ENCODE data around the gene USP22. TPM values are rescaled to one million over a fixed set of nuclear protein-coding genes. Genes with fewer than 3 reads are reported as not detected.

USP22 gene
- total RNA-seq, 1 experiment from 2014 or later: 210 TPM

DNA sequence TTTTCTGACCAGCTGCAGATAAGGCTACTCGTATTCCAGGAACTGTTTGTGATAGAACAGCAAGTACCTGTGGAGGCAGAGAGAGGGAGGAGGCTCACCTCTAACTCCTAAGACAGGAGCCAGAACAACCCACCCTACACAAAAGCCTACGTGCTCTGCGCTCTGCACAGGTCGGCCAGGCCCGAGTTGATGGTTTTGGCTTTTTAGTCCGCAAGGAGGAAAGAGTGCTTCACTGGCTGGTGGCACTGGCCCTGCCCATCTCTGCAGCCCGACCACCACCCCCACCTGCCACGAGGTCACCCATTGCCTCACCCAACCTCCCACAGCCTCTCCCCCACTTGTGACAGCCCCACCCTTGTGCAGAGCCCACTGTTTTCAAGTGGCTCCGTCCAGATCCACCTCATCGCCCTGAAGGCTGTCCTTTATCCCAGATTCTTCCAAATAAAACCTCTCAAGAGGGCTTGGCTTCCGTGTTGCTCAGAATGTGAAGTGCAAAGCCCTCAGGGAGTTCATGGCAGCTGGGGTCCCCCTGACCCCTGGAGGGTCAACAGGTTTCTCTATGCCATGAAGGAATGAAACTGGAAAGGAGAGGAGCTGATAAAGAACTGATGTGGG is 39.7 kb downstream of the USP22 start:
- ChIA-PET CTCF (no interaction called here), POLR2A (no interaction called here)
- H3K79me2 ChIP-seq (ENCODE audit: insufficient read depth, low read length): peaks cover 34% of the 10 kb centered on the region

More for the DNA sequence above, 39.7 kb downstream of the USP22 start:
- TF ChIP-seq POLR2AphosphoS5 (IDR thresholded peaks at IDR 0.05; ENCODE audit: low read depth, low read length): no peak
- TF ChIP-seq, protein P1, sequence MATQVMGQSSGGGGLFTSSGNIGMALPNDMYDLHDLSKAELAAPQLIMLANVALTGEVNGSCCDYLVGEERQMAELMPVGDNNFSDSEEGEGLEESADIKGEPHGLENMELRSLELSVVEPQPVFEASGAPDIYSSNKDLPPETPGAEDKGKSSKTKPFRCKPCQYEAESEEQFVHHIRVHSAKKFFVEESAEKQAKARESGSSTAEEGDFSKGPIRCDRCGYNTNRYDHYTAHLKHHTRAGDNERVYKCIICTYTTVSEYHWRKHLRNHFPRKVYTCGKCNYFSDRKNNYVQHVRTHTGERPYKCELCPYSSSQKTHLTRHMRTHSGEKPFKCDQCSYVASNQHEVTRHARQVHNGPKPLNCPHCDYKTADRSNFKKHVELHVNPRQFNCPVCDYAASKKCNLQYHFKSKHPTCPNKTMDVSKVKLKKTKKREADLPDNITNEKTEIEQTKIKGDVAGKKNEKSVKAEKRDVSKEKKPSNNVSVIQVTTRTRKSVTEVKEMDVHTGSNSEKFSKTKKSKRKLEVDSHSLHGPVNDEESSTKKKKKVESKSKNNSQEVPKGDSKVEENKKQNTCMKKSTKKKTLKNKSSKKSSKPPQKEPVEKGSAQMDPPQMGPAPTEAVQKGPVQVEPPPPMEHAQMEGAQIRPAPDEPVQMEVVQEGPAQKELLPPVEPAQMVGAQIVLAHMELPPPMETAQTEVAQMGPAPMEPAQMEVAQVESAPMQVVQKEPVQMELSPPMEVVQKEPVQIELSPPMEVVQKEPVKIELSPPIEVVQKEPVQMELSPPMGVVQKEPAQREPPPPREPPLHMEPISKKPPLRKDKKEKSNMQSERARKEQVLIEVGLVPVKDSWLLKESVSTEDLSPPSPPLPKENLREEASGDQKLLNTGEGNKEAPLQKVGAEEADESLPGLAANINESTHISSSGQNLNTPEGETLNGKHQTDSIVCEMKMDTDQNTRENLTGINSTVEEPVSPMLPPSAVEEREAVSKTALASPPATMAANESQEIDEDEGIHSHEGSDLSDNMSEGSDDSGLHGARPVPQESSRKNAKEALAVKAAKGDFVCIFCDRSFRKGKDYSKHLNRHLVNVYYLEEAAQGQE (IDR thresholded peaks at IDR 0.05; ENCODE audit: low read depth): no peak
- no peak for TF ChIP-seq EZH2 (IDR thresholded peaks at IDR 0.05)
- TF ChIP-seq SIN3A (IDR thresholded peaks at IDR 0.05; ENCODE audit: low read depth): no peak
- TF ChIP-seq ELF1 (IDR thresholded peaks at IDR 0.05; ENCODE audit: borderline replicate concordance, low read depth): no peak
- no peak for TF ChIP-seq TCF7L2 (IDR thresholded peaks at IDR 0.05; ENCODE audit: borderline replicate concordance, extremely low read depth, insufficient read depth, insufficient read length)
- no peak for TF ChIP-seq CTCF (IDR thresholded peaks at IDR 0.05 in 2 of 3, conservative IDR thresholded peaks at IDR 0.05 in 1 of 3; ENCODE audit: borderline replicate concordance in 1 of 3, insufficient read depth in 1 of 3, low read depth in 2 of 3, low read length in 2 of 3)
- TF ChIP-seq FOSL1 (IDR thresholded peaks at IDR 0.05; ENCODE audit: low read depth): no peak
- no peak for TF ChIP-seq SP1 (IDR thresholded peaks at IDR 0.05; ENCODE audit: low read depth)
- TF ChIP-seq CEBPB (IDR thresholded peaks at IDR 0.05; ENCODE audit: low read depth): no peak
- TF ChIP-seq YY1 (IDR thresholded peaks at IDR 0.05; ENCODE audit: extremely low read depth, insufficient replicate concordance, low read depth, low read length): no peak
- TF ChIP-seq SRF (IDR thresholded peaks at IDR 0.05; ENCODE audit: low read depth): no peak
- no peak for TF ChIP-seq ZFX (IDR thresholded peaks at IDR 0.05)
- TF ChIP-seq, protein P2, sequence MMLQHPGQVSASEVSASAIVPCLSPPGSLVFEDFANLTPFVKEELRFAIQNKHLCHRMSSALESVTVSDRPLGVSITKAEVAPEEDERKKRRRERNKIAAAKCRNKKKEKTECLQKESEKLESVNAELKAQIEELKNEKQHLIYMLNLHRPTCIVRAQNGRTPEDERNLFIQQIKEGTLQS (IDR thresholded peaks at IDR 0.05): no peak
- no peak for TF ChIP-seq EZH2phosphoT487 (IDR thresholded peaks at IDR 0.05; ENCODE audit: borderline replicate concordance)
- no peak for TF ChIP-seq POLR2A (IDR thresholded peaks at IDR 0.05; ENCODE audit: borderline replicate concordance, extremely low read depth, insufficient read depth, insufficient read length)
- intact Hi-C loops (cut with micrococcal nuclease): no loop called here
- H3K9me2 ChIP-seq (ENCODE audit: insufficient read depth): no peaks in the 10 kb centered on the region
- no peak overlapping the region for H3K9ac ChIP-seq (ENCODE audit: low read length)
- no peaks in the 10 kb centered on the region for H3K9me3 ChIP-seq (ENCODE audit: control insufficient read depth in 1 of 2, insufficient read depth in 1 of 2, low read depth in 1 of 2, low read length in 2 of 2)
- H4K20me1 ChIP-seq (ENCODE audit: insufficient read depth): peaks cover 6% of the 10 kb centered on the region; the same call in 1 of the 2 replicates
- ATAC-seq (no peak), DNase-seq (ENCODE audit: low read depth, low spot score) (no peak)
- H3K4me2 ChIP-seq (ENCODE audit: low read length): no peak overlapping the region
- RAD21 ChIA-PET (ENCODE audit: low non-redundant PET in 1 of 2, low total read pairs in 2 of 2, uncharacterized antibody in 2 of 2, unreplicated experiment in 2 of 2): no interaction called here
- no peaks in the 10 kb centered on the region for H3K27me3 ChIP-seq (ENCODE audit: insufficient read depth, low read length)
- H2AFZ ChIP-seq (ENCODE audit: low read depth, low read length, poor library complexity, severe bottlenecking): no peak overlapping the region
- no peak overlapping the region for H3K4me3 ChIP-seq (replicated peaks in 1 of 2; ENCODE audit: low read depth in 1 of 2, low read length in 2 of 2)
- no peak overlapping the region for H3K27ac ChIP-seq (ENCODE audit: low read depth, low read length)
- no TSS peak for BruUV-seq (replicated peaks)
- H3K4me1 ChIP-seq (ENCODE audit: control insufficient read depth in 1 of 2, insufficient read depth in 2 of 2, low read length in 2 of 2): no peaks in the 10 kb centered on the region
- H3K36me3 ChIP-seq (ENCODE audit: control insufficient read depth in 1 of 2, insufficient read depth in 2 of 2, low read length in 2 of 2): peaks cover 62 to 67% of the 10 kb centered on the region in 2 experiments
